Ishikawa (cell line): ENCODE data around the gene CDH13.

Experiments
- CEBPB ChIP-seq: IDR thresholded peaks from 2 replicates; pipeline ENCODE4 v1.6.1; 2012
- CREB1 ChIP-seq: IDR thresholded peaks from 2 replicates; pipeline ENCODE4 v1.6.1; 2012; ENCODE audit warnings: low read depth
- EGR1 ChIP-seq: IDR thresholded peaks from 2 replicates; pipeline ENCODE4 v1.6.1; 2012
- EP300 ChIP-seq: IDR thresholded peaks from 2 replicates; pipeline ENCODE4 v1.6.1; 2012; ENCODE audit warnings: borderline replicate concordance
- FOXM1 ChIP-seq: IDR thresholded peaks from 2 replicates; pipeline ENCODE4 v1.6.1; 2012; ENCODE audit warnings: low read depth, borderline replicate concordance
- MAX ChIP-seq: IDR thresholded peaks from 2 replicates; pipeline ENCODE4 v1.6.1; 2012
- NFIC ChIP-seq: IDR thresholded peaks from 2 replicates; pipeline ENCODE4 v1.6.1; 2012
- RAD21 ChIP-seq: IDR thresholded peaks from 2 replicates; pipeline ENCODE4 v1.6.1; 2012; ENCODE audit warnings: low read depth
- REST ChIP-seq: IDR thresholded peaks from 2 replicates; pipeline ENCODE4 v1.6.1; 2012; ENCODE audit warnings: low read depth, mild to moderate bottlenecking
- TAF1 ChIP-seq: IDR thresholded peaks from 2 replicates; pipeline ENCODE4 v1.6.1; 2012; ENCODE audit warnings: low read depth, mild to moderate bottlenecking
- TCF12 ChIP-seq: IDR thresholded peaks from 2 replicates; pipeline ENCODE4 v1.6.1; 2012; ENCODE audit warnings: low read depth
- TEAD4 ChIP-seq: IDR thresholded peaks from 2 replicates; pipeline ENCODE4 v1.6.1; 2012
- USF1 ChIP-seq: IDR thresholded peaks from 2 replicates; pipeline ENCODE4 v1.6.1; 2012
- YY1 ChIP-seq: IDR thresholded peaks from 2 replicates; pipeline ENCODE4 v1.6.1; 2012; ENCODE audit warnings: low read depth
- ZBTB7A ChIP-seq: IDR thresholded peaks from 2 replicates; pipeline ENCODE4 v1.6.1; 2012; ENCODE audit warnings: low read depth

CDH13 gene

GRCh38 chr16:82716361-82716855 lies 89.6 kb downstream of the CDH13 start:
- TF ChIP-seq CREB1 (no peak), CEBPB (no peak), TCF12 (no peak), TEAD4 (no peak), ZBTB7A (no peak), REST (no peak), NFIC (no peak), USF1 (no peak), TAF1 (no peak), EGR1 (no peak), MAX (no peak), RAD21 (no peak), FOXM1 (no peak)

GRCh38 chr16:82720414-82720813 lies 93.6 kb downstream of the CDH13 start:
- TF ChIP-seq ZBTB7A = no peak

GRCh38 chr16:82726306-82726705 lies 99.5 kb downstream of the CDH13 start:
- TF ChIP-seq ZBTB7A (no peak), TCF12 (no peak), MAX (no peak), RAD21 (no peak), EGR1 (no peak)

- no peak for TF ChIP-seq EP300
- TF ChIP-seq TAF1 = no peak
- TF ChIP-seq ZBTB7A = no peak
- TF ChIP-seq MAX = no peak
- TF ChIP-seq CEBPB = no peak
- no peak for TF ChIP-seq REST
- no peak for TF ChIP-seq EGR1
- TF ChIP-seq USF1 = no peak
- no peak for TF ChIP-seq RAD21
- TF ChIP-seq FOXM1 = no peak
- no peak for TF ChIP-seq NFIC
- TF ChIP-seq YY1 = no peak
- no peak for TF ChIP-seq CREB1
- no peak for TF ChIP-seq TEAD4
- no peak for TF ChIP-seq TCF12
These were observed 102.1 kb downstream of the CDH13 start for GRCh38 chr16:82728901-82729300.

- TF ChIP-seq CREB1 (no peak), EP300 (no peak), RAD21 (no peak), ZBTB7A (no peak), MAX (no peak), TEAD4 (no peak), CEBPB (no peak), YY1 (no peak), FOXM1 (no peak), TAF1 (no peak), REST (no peak), EGR1 (no peak), TCF12 (no peak), NFIC (no peak), USF1 (no peak)
These were observed 104.1 kb downstream of the CDH13 start for GRCh38 chr16:82730901-82731300.
